Keratinocyte (primary cell): ENCODE data around the gene KIF17. TPM values are rescaled to one million over a fixed set of nuclear protein-coding genes. Genes with fewer than 3 reads are reported as not detected.
"Not testable (repeated sequence)": the region's sequence is repeated elsewhere in the genome, so short reads cannot be mapped to it uniquely, and the experiment has no call there.

Experiments used
- DNase-seq: peaks from one replicate; pipeline ENCODE4 v3.0.0-alpha.2; 2011; ENCODE audit warnings: low read depth, missing footprints, low spot score
- FAIRE-seq: peaks from 2 replicates; lab custom pipeline; 2011; peaks lifted over from hg19 to GRCh38; lab: Jason Lieb, UNC
- H2AFZ ChIP-seq: 2 replicates; pipeline ENCODE4 v1.6.0; 2012; ENCODE audit warnings: low read length, control low read depth, inconsistent platforms; ENCODE audit not compliant: control insufficient read depth
- H3K27ac ChIP-seq: 2 replicates; pipeline ENCODE4 v1.5.1; 2011; ENCODE audit warnings: low read length; ENCODE audit not compliant: control insufficient read depth, insufficient read depth
- H3K27me3 ChIP-seq: 3 replicates; pipeline ENCODE4 v1.6.0; 2011; ENCODE audit warnings: low read length; ENCODE audit not compliant: control insufficient read depth, insufficient read depth; ENCODE audit errors: extremely low read depth
- H3K36me3 ChIP-seq, 2 experiments: 2 replicates in 1 of 2; 3 replicates in 1 of 2; pipeline ENCODE4 v1.5.1; 2011; ENCODE audit warnings: low read length in 2 of 2, mild to moderate bottlenecking in 1 of 2; ENCODE audit not compliant: control insufficient read depth in 2 of 2, insufficient read depth in 2 of 2; ENCODE audit errors: extremely low read depth in 1 of 2
- H3K4me1 ChIP-seq: 3 replicates; pipeline ENCODE4 v1.5.1; 2011; ENCODE audit warnings: low read length; ENCODE audit not compliant: control insufficient read depth, insufficient read depth; ENCODE audit errors: extremely low read depth
- H3K4me2 ChIP-seq: 3 replicates; pipeline ENCODE4 v1.6.0; 2011; ENCODE audit warnings: low read depth, low read length; ENCODE audit not compliant: control insufficient read depth, insufficient read depth; ENCODE audit errors: extremely low read depth
- H3K4me3 ChIP-seq, 3 experiments: fragments of 200-600 bp in 1 of 3; sonication (generic) in 1 of 3; 2 replicates in 2 of 3; 3 replicates in 1 of 3; pipeline ENCODE4 v1.5.1; 2011 to 2016; ENCODE audit warnings: low read length in 3 of 3, mild to moderate bottlenecking in 3 of 3, control low read depth in 2 of 3, inconsistent platforms in 1 of 3, low read depth in 1 of 3, mixed read lengths in 1 of 3, mixed run types in 1 of 3, moderate library complexity in 1 of 3; ENCODE audit not compliant: control insufficient read depth in 2 of 3, insufficient read depth in 2 of 3; ENCODE audit errors: extremely low read depth in 1 of 3
- H3K79me2 ChIP-seq: 2 replicates; pipeline ENCODE4 v1.6.0; 2012; ENCODE audit warnings: low read length; ENCODE audit not compliant: control insufficient read depth, insufficient read depth
- H3K9ac ChIP-seq: 3 replicates; pipeline ENCODE4 v1.6.0; 2011; ENCODE audit warnings: low read length; ENCODE audit not compliant: control insufficient read depth, insufficient read depth; ENCODE audit errors: extremely low read depth
- H3K9me1 ChIP-seq: 3 replicates; pipeline ENCODE4 v1.6.0; 2011; ENCODE audit warnings: low read length; ENCODE audit not compliant: control insufficient read depth, insufficient read depth; ENCODE audit errors: extremely low read depth
- H3K9me3 ChIP-seq: 2 replicates; pipeline ENCODE4 v1.5.1; 2012; ENCODE audit warnings: low read depth, low read length; ENCODE audit not compliant: control insufficient read depth
- H4K20me1 ChIP-seq: 3 replicates; pipeline ENCODE4 v1.6.0; 2011; ENCODE audit warnings: low read length; ENCODE audit not compliant: control insufficient read depth, insufficient read depth; ENCODE audit errors: extremely low read depth
- EZH2 ChIP-seq: IDR thresholded peaks from one replicate; pipeline ENCODE4 v1.6.1; 2012; ENCODE audit warnings: inconsistent platforms, mild to moderate bottlenecking, low read length, moderate library complexity
- dilution Hi-C: fragments of 300-500 bp; cut with MboI; formaldehyde crosslinking; loops from one replicate; pipeline ENCODE4 v1.7.0; 2020; ENCODE audit warnings: low sequenced_read_pairs; ENCODE audit not compliant: extremely low pct_ligation_motif_present
- polyA plus RNA-seq, 5 experiments: library from polyadenylated mRNA; depleted of rRNA in 3 of 5; stranded (reverse) in 3 of 5; stranded (forward) in 1 of 5; unstranded in 1 of 5; fragments of >200 nt; gene quantifications; 1 replicate in 1 of 5; 2 replicates in 3 of 5; 3 replicates in 1 of 5; pipeline versions ENCODE4 v1.2.1 to v1.2.3, GENCODE V29; 2011 to 2012; ENCODE audit warnings: missing spikeins in 2 of 5, low read depth in 1 of 5, low replicate concordance in 1 of 5
- TF ChIP-seq, protein P1 (sequence below), 3 experiments: IDR thresholded peaks in 1 of 3; conservative IDR thresholded peaks in 1 of 3; optimal IDR thresholded peaks in 1 of 3; 2 replicates in 2 of 3; 3 replicates in 1 of 3; pipeline versions ENCODE3 to v1.5.1; 2011; ENCODE audit warnings: low read length in 3 of 3, mild to moderate bottlenecking in 3 of 3, moderate library complexity in 2 of 3, control low read depth in 1 of 3, inconsistent platforms in 1 of 3; ENCODE audit not compliant: insufficient read depth in 2 of 3; ENCODE audit errors: extremely low read depth in 1 of 3

KIF17 gene
- polyA plus RNA-seq, 1 donor (not counting 4 experiments of a cell fraction or from before 2014, with no cell fraction given): 0.90 TPM

DNA sequence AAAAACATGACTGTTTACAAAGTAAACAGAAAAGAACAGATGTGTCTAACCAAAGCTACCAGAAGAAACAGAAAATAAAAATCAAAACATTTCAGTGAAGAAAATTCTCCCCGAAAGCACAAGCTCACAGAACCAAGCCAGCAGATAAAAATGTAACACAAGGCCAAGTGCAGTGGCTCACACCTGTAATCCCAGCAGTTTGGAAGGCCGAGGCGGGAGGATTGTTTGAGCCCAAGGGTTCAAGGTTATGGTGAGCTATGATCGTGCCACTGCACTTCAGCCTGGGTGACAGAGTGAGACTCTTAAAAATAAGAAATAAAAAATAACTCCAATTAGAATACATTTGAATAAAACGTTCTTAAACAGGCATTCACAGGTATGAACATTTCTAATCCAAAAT is 37.5 kb downstream of the KIF17 start:
- DNase-seq: no peak
- TF ChIP-seq, protein P1, sequence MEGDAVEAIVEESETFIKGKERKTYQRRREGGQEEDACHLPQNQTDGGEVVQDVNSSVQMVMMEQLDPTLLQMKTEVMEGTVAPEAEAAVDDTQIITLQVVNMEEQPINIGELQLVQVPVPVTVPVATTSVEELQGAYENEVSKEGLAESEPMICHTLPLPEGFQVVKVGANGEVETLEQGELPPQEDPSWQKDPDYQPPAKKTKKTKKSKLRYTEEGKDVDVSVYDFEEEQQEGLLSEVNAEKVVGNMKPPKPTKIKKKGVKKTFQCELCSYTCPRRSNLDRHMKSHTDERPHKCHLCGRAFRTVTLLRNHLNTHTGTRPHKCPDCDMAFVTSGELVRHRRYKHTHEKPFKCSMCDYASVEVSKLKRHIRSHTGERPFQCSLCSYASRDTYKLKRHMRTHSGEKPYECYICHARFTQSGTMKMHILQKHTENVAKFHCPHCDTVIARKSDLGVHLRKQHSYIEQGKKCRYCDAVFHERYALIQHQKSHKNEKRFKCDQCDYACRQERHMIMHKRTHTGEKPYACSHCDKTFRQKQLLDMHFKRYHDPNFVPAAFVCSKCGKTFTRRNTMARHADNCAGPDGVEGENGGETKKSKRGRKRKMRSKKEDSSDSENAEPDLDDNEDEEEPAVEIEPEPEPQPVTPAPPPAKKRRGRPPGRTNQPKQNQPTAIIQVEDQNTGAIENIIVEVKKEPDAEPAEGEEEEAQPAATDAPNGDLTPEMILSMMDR (optimal IDR thresholded peaks at IDR 0.05 in 1 of 3, IDR thresholded peaks at IDR 0.05 in 1 of 3, conservative IDR thresholded peaks at IDR 0.05 in 1 of 3; ENCODE audit: extremely low read depth in 1 of 3, insufficient read depth in 2 of 3, low read length in 3 of 3): no peak
- no peak for TF ChIP-seq EZH2
- Histone ChIP-seq H3K4me2 (no peak overlapping the region), H4K20me1 (no peaks in the 10 kb centered on the region), H3K27me3 (no peaks in the 10 kb centered on the region), H3K9ac (no peak overlapping the region), H3K4me1 (no peaks in the 10 kb centered on the region), H3K27ac (no peak overlapping the region), H3K9me3 (no peaks in the 10 kb centered on the region), H2AFZ (no peak overlapping the region), H3K4me3 (no peak overlapping the region), H3K9me1 (no peaks in the 10 kb centered on the region), H3K79me2 (no peaks in the 10 kb centered on the region), H3K36me3 (peaks cover 0 to 10% of the 10 kb centered on the region in 2 experiments)
- dilution Hi-C loops: no loop called here
- FAIRE-seq: no peak

DNA sequence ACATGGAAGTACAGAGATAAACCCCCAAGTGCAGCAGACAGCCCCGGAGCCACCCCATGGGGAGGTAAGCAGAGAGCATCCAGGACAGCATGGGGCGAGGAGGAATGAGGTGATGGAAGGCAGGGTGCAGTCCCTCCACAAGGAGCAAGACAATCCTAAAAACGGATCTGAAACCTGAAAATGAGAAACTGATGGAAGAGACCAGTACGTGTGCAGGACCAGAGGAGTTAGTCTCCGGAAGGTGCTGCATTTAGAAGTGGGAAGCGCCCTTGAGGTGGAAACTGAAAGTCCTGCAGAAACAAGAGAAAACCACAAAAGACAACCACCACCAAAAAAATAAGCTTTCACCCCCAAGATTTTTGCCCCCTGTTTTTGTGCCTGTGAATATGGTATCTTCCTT is 39.2 kb downstream of the KIF17 start:
- Histone ChIP-seq H3K27ac (no peak overlapping the region), H3K27me3 (no peaks in the 10 kb centered on the region), H3K4me1 (no peaks in the 10 kb centered on the region), H3K36me3 (peaks cover 0 to 8% of the 10 kb centered on the region in 2 experiments), H3K4me3 (no peak overlapping the region), H4K20me1 (no peaks in the 10 kb centered on the region), H3K9ac (no peak overlapping the region), H3K9me1 (no peaks in the 10 kb centered on the region), H2AFZ (no peak overlapping the region), H3K4me2 (no peak overlapping the region), H3K79me2 (no peaks in the 10 kb centered on the region), H3K9me3 (no peaks in the 10 kb centered on the region)
- TF ChIP-seq, protein P1 (optimal IDR thresholded peaks at IDR 0.05 in 1 of 3, IDR thresholded peaks at IDR 0.05 in 1 of 3, conservative IDR thresholded peaks at IDR 0.05 in 1 of 3; ENCODE audit: extremely low read depth in 1 of 3, insufficient read depth in 2 of 3, low read length in 3 of 3): no peak
- TF ChIP-seq EZH2: no peak
- dilution Hi-C loops: no loop called here
- DNase-seq (no peak), FAIRE-seq (no peak)

DNA sequence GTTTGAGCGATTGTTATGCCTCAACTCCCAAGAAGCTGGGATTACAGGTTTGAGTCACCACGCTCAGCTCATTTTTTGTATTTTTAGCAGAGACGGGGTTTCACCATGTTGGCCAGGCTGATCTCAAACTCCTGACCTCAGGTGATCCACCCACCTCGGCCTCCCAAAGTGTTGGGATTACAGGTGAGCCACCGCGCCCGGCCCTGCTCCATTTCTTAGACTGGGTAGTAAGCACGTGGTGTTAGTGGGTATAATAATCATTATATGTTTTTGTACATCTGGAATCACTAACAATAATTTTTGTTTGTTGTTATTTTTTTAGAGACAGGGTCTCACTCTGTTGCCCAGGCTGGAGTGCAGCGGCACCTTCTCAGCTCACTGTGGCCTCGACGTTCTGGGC is 44.2 kb downstream of the KIF17 start:
- H3K36me3 ChIP-seq: not testable (repeated sequence)

More for the DNA sequence above, 44.2 kb downstream of the KIF17 start:
- H3K4me1 ChIP-seq, H3K27me3 ChIP-seq, H3K4me2 ChIP-seq, H3K9ac ChIP-seq, H3K4me3 ChIP-seq, H2AFZ ChIP-seq, H3K9me1 ChIP-seq, DNase-seq, H4K20me1 ChIP-seq, H3K9me3 ChIP-seq, H3K79me2 ChIP-seq, dilution Hi-C loops, H3K27ac ChIP-seq, FAIRE-seq: not testable (repeated sequence)
